PC-3 (cell line): Measurements from ENCODE around the gene MAMLD1. TPM values are rescaled to one million over a fixed set of nuclear protein-coding genes. Genes with fewer than 3 reads are reported as not detected.

Source experiments
- ATAC-seq: fragments of 200-7000 bp; cut with Tn5 transposase; 2 replicates; pipeline ENCODE4 v1.9.1; 2020; ENCODE audit warnings: mild to moderate bottlenecking, moderate library complexity
- BruUV-seq: library from RNA; stranded (reverse); fragments of 400-500 nt; replicated peaks from 2 replicates; lab custom pipeline; 2021; lab: Mats Ljungman, UMichigan
- CTCF ChIA-PET: fragments of 300-600 bp; sonication (Branson Sonifier 250); formaldehyde crosslinking; loops from one replicate; lab custom pipeline; 2022; ENCODE audit warnings: antibody characterized with exemption; lab: Charles Lee
- POLR2A ChIA-PET: fragments of 300-600 bp; sonication (Branson Sonifier 250); formaldehyde crosslinking; loops from one replicate; lab custom pipeline; 2022; ENCODE audit warnings: antibody characterized with exemption; ENCODE audit not compliant: unreplicated experiment; lab: Charles Lee
- DNase-seq: peaks from one replicate; pipeline ENCODE4 v3.0.0-alpha.2; 2015
- H2AFZ ChIP-seq: fragments of 300-600 bp; sonication (generic); 2 replicates; pipeline ENCODE4 v1.6.0; 2016; ENCODE audit warnings: antibody characterized with exemption, low read length
- H3F3A ChIP-seq: fragments of 300-600 bp; sonication (generic); one replicate; pipeline ENCODE4 v1.6.0; 2017; ENCODE audit warnings: antibody characterized with exemption, low read length, control low read depth, mild to moderate bottlenecking; ENCODE audit not compliant: unreplicated experiment
- H3K27ac ChIP-seq: fragments of 300-600 bp; sonication (generic); 2 replicates; pipeline ENCODE4 v1.5.1; 2016; ENCODE audit warnings: mild to moderate bottlenecking, low read length
- H3K27me3 ChIP-seq: fragments of 300-600 bp; sonication (generic); 2 replicates; pipeline ENCODE4 v1.6.1; 2016; ENCODE audit warnings: low read length, mixed read lengths
- H3K36me3 ChIP-seq: fragments of 300-600 bp; sonication (generic); 2 replicates; pipeline ENCODE4 v1.6.1; 2016; ENCODE audit warnings: low read depth, mixed run types, low read length, mixed read lengths
- H3K4me1 ChIP-seq: fragments of 300-600 bp; sonication (generic); 2 replicates; pipeline ENCODE4 v1.5.1; 2016; ENCODE audit warnings: low read length; ENCODE audit not compliant: insufficient read depth
- H3K4me2 ChIP-seq: fragments of 300-600 bp; sonication (generic); 2 replicates; pipeline ENCODE4 v1.6.0; 2016; ENCODE audit warnings: low read length
- H3K4me3 ChIP-seq: fragments of 300-600 bp; sonication (generic); 2 replicates; pipeline ENCODE4 v1.5.1; 2016; ENCODE audit warnings: mild to moderate bottlenecking, low read length, mixed read lengths
- H3K79me2 ChIP-seq: fragments of 300-600 bp; sonication (generic); 2 replicates; pipeline ENCODE4 v1.6.1; 2017; ENCODE audit warnings: low read length, mixed read lengths
- H3K9ac ChIP-seq: fragments of 300-600 bp; sonication (generic); 2 replicates; pipeline ENCODE4 v1.6.0; 2016; ENCODE audit warnings: mild to moderate bottlenecking, low read length
- H3K9me2 ChIP-seq: fragments of 300-600 bp; sonication (generic); replicated peaks from 2 replicates; pipeline ENCODE4 v1.6.1; 2016; ENCODE audit warnings: mixed run types, low read length, mixed read lengths
- H3K9me3 ChIP-seq: fragments of 300-600 bp; sonication (generic); 2 replicates; pipeline ENCODE4 v1.6.1; 2016; ENCODE audit warnings: low read length, mixed read lengths
- H4K20me1 ChIP-seq: fragments of 300-600 bp; sonication (generic); 2 replicates; pipeline ENCODE4 v1.6.1; 2016; ENCODE audit warnings: low read length, mixed read lengths
- EZH2 ChIP-seq: fragments of 300-600 bp; sonication (generic); IDR thresholded peaks from one replicate; pipeline ENCODE4 v1.6.1; 2017; ENCODE audit warnings: antibody characterized with exemption, mild to moderate bottlenecking, low read length; ENCODE audit not compliant: unreplicated experiment
- EZH2phosphoT487 ChIP-seq: fragments of 300-600 bp; sonication (generic); IDR thresholded peaks from 2 replicates; pipeline ENCODE4 v1.6.1; 2018; ENCODE audit warnings: mild to moderate bottlenecking, antibody characterized with exemption, low read length, borderline replicate concordance
- intact Hi-C: fragments of 100-400 bp; cut with micrococcal nuclease; formaldehyde crosslinking; loops from 2 replicates; pipeline ENCODE4 v1.9.0; 2023
- total RNA-seq: library from RNA; depleted of rRNA; stranded (reverse); fragments of >200 nt; gene quantifications from 2 replicates; pipeline ENCODE4 v1.2.3, GENCODE V29; 2014
- TF ChIP-seq, protein P1 (sequence below): fragments of 300-600 bp; sonication (generic); conservative IDR thresholded peaks from 2 replicates; pipeline ENCODE4 v1.5.1; 2017; ENCODE audit warnings: antibody characterized with exemption, low read depth, mild to moderate bottlenecking, low read length

MAMLD1 gene
- total RNA-seq, 1 experiment from 2014 or later, result 2.8 TPM

DNA sequence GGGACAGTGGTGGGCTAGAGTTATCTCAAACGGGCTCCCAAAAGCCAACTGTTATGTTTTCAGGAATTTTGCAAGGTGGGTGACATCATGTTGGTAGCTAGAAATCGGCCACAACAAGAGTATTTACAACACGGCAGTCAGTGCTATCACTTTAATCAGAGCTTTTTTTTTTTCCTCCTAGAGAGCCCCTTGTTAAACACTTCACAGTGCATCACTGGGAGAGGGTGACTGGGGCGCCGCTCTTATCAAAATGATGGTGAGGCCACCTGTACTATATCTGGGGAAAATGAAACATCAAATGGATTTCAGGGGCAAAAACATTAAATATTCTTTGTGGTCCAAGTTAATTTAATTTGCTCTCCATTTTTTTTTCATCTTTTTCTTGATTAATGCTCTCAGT is 44.9 kb downstream of the MAMLD1 start:
- no peak for DNase-seq
- no peaks in the 10 kb centered on the region for H3K27me3 ChIP-seq
- no peaks in the 10 kb centered on the region for H3K9me3 ChIP-seq
- no peak overlapping the region for H3K27ac ChIP-seq
- no peak overlapping the region for H3K9ac ChIP-seq
- no peak for TF ChIP-seq EZH2
- TF ChIP-seq, protein P1, sequence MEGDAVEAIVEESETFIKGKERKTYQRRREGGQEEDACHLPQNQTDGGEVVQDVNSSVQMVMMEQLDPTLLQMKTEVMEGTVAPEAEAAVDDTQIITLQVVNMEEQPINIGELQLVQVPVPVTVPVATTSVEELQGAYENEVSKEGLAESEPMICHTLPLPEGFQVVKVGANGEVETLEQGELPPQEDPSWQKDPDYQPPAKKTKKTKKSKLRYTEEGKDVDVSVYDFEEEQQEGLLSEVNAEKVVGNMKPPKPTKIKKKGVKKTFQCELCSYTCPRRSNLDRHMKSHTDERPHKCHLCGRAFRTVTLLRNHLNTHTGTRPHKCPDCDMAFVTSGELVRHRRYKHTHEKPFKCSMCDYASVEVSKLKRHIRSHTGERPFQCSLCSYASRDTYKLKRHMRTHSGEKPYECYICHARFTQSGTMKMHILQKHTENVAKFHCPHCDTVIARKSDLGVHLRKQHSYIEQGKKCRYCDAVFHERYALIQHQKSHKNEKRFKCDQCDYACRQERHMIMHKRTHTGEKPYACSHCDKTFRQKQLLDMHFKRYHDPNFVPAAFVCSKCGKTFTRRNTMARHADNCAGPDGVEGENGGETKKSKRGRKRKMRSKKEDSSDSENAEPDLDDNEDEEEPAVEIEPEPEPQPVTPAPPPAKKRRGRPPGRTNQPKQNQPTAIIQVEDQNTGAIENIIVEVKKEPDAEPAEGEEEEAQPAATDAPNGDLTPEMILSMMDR, result no peak
- no peak for TF ChIP-seq EZH2phosphoT487
- no peaks in the 10 kb centered on the region for H4K20me1 ChIP-seq
- no peaks in the 10 kb centered on the region for H3K4me1 ChIP-seq
- no peaks in the 10 kb centered on the region for H3K36me3 ChIP-seq
- no peak for ATAC-seq
- CTCF ChIA-PET, result no interaction called here
- POLR2A ChIA-PET, result no interaction called here
- no peaks in the 10 kb centered on the region for H3K9me2 ChIP-seq
- H3K4me3 ChIP-seq, result no peak overlapping the region
- H3K4me2 ChIP-seq, result no peak overlapping the region
- no peaks in the 10 kb centered on the region for H3F3A ChIP-seq
- H2AFZ ChIP-seq, result no peak overlapping the region
- intact Hi-C loops, result no loop called here
- no TSS peak for BruUV-seq
- H3K79me2 ChIP-seq, result no peaks in the 10 kb centered on the region

DNA sequence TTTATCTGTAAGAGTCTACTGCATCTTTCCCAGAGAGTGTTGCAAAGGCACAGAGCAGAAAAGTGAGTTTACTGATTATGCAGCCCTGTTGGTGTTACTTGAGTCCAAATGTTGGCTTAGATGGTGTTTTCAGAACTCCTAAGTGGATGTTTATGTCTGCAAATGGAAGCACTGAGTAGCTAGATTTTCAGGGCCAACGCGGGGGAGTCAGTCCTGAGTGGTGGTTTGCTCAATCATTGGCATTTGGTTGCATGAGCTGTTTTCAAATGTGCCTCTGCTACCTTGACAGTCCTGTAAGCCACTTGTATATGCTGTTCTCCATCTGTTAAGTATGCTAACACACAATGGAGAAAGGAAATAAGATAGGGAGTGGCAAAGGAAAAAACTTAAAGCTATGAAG is 45.4 kb downstream of the MAMLD1 start:
- DNase-seq (no peak), ATAC-seq (no peak)
- no peaks in the 10 kb centered on the region for H3K79me2 ChIP-seq
- H3K4me2 ChIP-seq, result no peak overlapping the region
- BruUV-seq, result no TSS peak
- H4K20me1 ChIP-seq, result no peaks in the 10 kb centered on the region
- intact Hi-C loops, result no loop called here
- H3K36me3 ChIP-seq, result no peaks in the 10 kb centered on the region
- H3F3A ChIP-seq, result no peaks in the 10 kb centered on the region
- no peak overlapping the region for H3K4me3 ChIP-seq
- no peaks in the 10 kb centered on the region for H3K4me1 ChIP-seq
- no peak overlapping the region for H3K9ac ChIP-seq
- no peak overlapping the region for H3K27ac ChIP-seq
- ChIA-PET CTCF (no interaction called here), POLR2A (no interaction called here)
- no peaks in the 10 kb centered on the region for H3K9me2 ChIP-seq
- H3K27me3 ChIP-seq, result no peaks in the 10 kb centered on the region
- TF ChIP-seq EZH2, result no peak
- H2AFZ ChIP-seq, result no peak overlapping the region
- no peaks in the 10 kb centered on the region for H3K9me3 ChIP-seq

DNA sequence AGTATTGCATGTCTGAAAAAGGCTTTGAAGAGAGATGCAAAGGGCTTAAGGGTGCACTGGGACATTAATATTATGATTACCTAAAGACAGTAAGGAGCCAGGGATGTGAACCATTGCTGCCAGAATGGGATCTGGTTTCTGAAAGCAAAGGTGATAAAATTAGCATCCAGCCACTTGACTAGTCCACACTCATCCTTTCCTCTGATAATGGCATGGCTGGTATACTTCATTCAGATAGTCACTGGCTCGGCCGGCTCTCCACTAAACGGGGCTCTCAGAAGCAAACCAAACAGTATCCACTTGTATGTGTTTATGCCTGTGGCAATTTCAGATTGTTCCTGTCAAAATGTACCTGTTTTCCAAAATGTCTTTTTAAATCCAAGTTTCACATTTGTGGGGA is 46.4 kb downstream of the MAMLD1 start:
- CTCF ChIA-PET, result no interaction called here
- Histone ChIP-seq H3K27ac (no peak overlapping the region), H4K20me1 (no peaks in the 10 kb centered on the region), H3K79me2 (no peaks in the 10 kb centered on the region), H3K9ac (no peak overlapping the region), H3K9me2 (no peaks in the 10 kb centered on the region), H3K4me1 (no peaks in the 10 kb centered on the region), H2AFZ (no peak overlapping the region), H3K4me2 (no peak overlapping the region), H3K27me3 (no peaks in the 10 kb centered on the region), H3K9me3 (no peaks in the 10 kb centered on the region), H3F3A (no peaks in the 10 kb centered on the region), H3K4me3 (no peak overlapping the region), H3K36me3 (no peaks in the 10 kb centered on the region)
- ATAC-seq (no peak), DNase-seq (no peak)
- BruUV-seq, result no TSS peak
- TF ChIP-seq, protein P1, result no peak
- TF ChIP-seq EZH2phosphoT487 (no peak), EZH2 (no peak)
- intact Hi-C loops, result no loop called here
- POLR2A ChIA-PET, result no interaction called here
